GM12872 (cell line): ENCODE data around the gene SLC26A8.

Source experiments
- CTCF ChIP-seq: IDR thresholded peaks from 3 replicates; pipeline ENCODE4 v1.5.1; 2011; ENCODE audit warnings: low read depth, mild to moderate bottlenecking, low read length, moderate library complexity; ENCODE audit not compliant: insufficient read depth

SLC26A8 gene

GRCh38 chr6:35900448-35900847 is 124.0 kb downstream of the SLC26A8 start:
- no peak for TF ChIP-seq CTCF

GRCh38 chr6:35898003-35898402 is 126.4 kb downstream of the SLC26A8 start:
- no peak for TF ChIP-seq CTCF

GRCh38 chr6:35897486-35897885 is 127.0 kb downstream of the SLC26A8 start:
- no peak for TF ChIP-seq CTCF

- no peak for TF ChIP-seq CTCF
Observed at GRCh38 chr6:35897036-35897435, 127.4 kb downstream of the SLC26A8 start.

- TF ChIP-seq CTCF, result no peak
Observed at GRCh38 chr6:35896228-35896627, 128.2 kb downstream of the SLC26A8 start.

- no peak for TF ChIP-seq CTCF
Observed at GRCh38 chr6:35895560-35895959, 128.9 kb downstream of the SLC26A8 start.

GRCh38 chr6:35894776-35895175 is 129.7 kb downstream of the SLC26A8 start:
- TF ChIP-seq CTCF, result no peak
